KMS-11 (cell line): Measurements from ENCODE around the gene TEP1.

Source experiments
- H2AFZ ChIP-seq: fragments of 200-600 bp; sonication (generic); 2 replicates; pipeline ENCODE4 v1.6.1; 2016; ENCODE audit warnings: antibody characterized with exemption, mixed run types, low read depth
- H3K27ac ChIP-seq: fragments of 200-600 bp; sonication (generic); 2 replicates; pipeline ENCODE4 v1.6.1; 2016; ENCODE audit warnings: mild to moderate bottlenecking, mixed run types
- H3K27me3 ChIP-seq: fragments of 200-600 bp; sonication (generic); 2 replicates; pipeline ENCODE4 v1.6.1; 2017; ENCODE audit warnings: mild to moderate bottlenecking, low read depth, mixed run types, moderate library complexity; ENCODE audit not compliant: insufficient read depth
- H3K36me3 ChIP-seq: fragments of 200-600 bp; sonication (generic); 2 replicates; pipeline ENCODE4 v1.6.1; 2017; ENCODE audit warnings: mild to moderate bottlenecking, mixed run types; ENCODE audit not compliant: insufficient read depth
- H3K4me1 ChIP-seq: fragments of 200-600 bp; sonication (generic); 2 replicates; pipeline ENCODE4 v1.6.1; 2016; ENCODE audit warnings: mild to moderate bottlenecking, low read depth, mixed run types; ENCODE audit not compliant: poor library complexity, severe bottlenecking
- H3K4me2 ChIP-seq: fragments of 200-600 bp; sonication (generic); 2 replicates; pipeline ENCODE4 v1.7.0; 2016; ENCODE audit warnings: mild to moderate bottlenecking, mixed run types
- H3K4me3 ChIP-seq: fragments of 200-600 bp; sonication (generic); IDR thresholded peaks from 2 replicates; pipeline ENCODE4 v1.6.1; 2017; ENCODE audit warnings: low read depth, low read length, mixed read lengths; ENCODE audit not compliant: insufficient read depth
- H3K79me2 ChIP-seq: fragments of 200-600 bp; sonication (generic); 2 replicates; pipeline ENCODE4 v1.6.1; 2016; ENCODE audit warnings: low read depth, mixed run types; ENCODE audit not compliant: insufficient read depth
- H3K9ac ChIP-seq: fragments of 200-600 bp; sonication (generic); 2 replicates; pipeline ENCODE4 v1.6.1; 2016; ENCODE audit warnings: mild to moderate bottlenecking, mixed run types
- H4K20me1 ChIP-seq: fragments of 200-600 bp; sonication (generic); 2 replicates; pipeline ENCODE4 v1.6.1; 2016; ENCODE audit warnings: mild to moderate bottlenecking, mixed run types; ENCODE audit not compliant: insufficient read depth
- CTCF ChIP-seq: fragments of 200-600 bp; sonication (generic); conservative IDR thresholded peaks from 2 replicates; pipeline ENCODE4 v1.6.1; 2017; ENCODE audit warnings: low read depth, mild to moderate bottlenecking, antibody characterized with exemption, low read length, moderate library complexity, mixed read lengths

The TEP1 gene

GRCh38 chr14:20440882-20441281, 27.6 kb upstream of the TEP1 start:
- H3K4me2 ChIP-seq: no peak overlapping the region
- H3K27ac ChIP-seq: no peak overlapping the region
- no peaks in the 10 kb centered on the region for H3K4me1 ChIP-seq
- no peak overlapping the region for H2AFZ ChIP-seq
- H4K20me1 ChIP-seq: no peaks in the 10 kb centered on the region
- H3K4me3 ChIP-seq: no peak overlapping the region
- no peak for TF ChIP-seq CTCF
- H3K79me2 ChIP-seq: no peaks in the 10 kb centered on the region
- no peaks in the 10 kb centered on the region for H3K36me3 ChIP-seq
- no peaks in the 10 kb centered on the region for H3K27me3 ChIP-seq
- no peak overlapping the region for H3K9ac ChIP-seq

GRCh38 chr14:20440465-20440864, 27.2 kb upstream of the TEP1 start:
- H3K4me1 ChIP-seq: no peaks in the 10 kb centered on the region
- no peak overlapping the region for H2AFZ ChIP-seq
- H3K4me2 ChIP-seq: no peak overlapping the region
- no peak for TF ChIP-seq CTCF
- no peaks in the 10 kb centered on the region for H3K36me3 ChIP-seq
- no peaks in the 10 kb centered on the region for H3K79me2 ChIP-seq
- no peaks in the 10 kb centered on the region for H4K20me1 ChIP-seq
- H3K27ac ChIP-seq: no peak overlapping the region
- H3K9ac ChIP-seq: no peak overlapping the region
- H3K27me3 ChIP-seq: no peaks in the 10 kb centered on the region
- H3K4me3 ChIP-seq: no peak overlapping the region

- Histone ChIP-seq H3K79me2 (no peaks in the 10 kb centered on the region), H3K4me1 (no peaks in the 10 kb centered on the region), H3K9ac (no peak overlapping the region), H4K20me1 (no peaks in the 10 kb centered on the region), H3K36me3 (no peaks in the 10 kb centered on the region), H2AFZ (no peak overlapping the region), H3K27ac (no peak overlapping the region), H3K27me3 (no peaks in the 10 kb centered on the region), H3K4me2 (no peak overlapping the region), H3K4me3 (no peak overlapping the region)
- TF ChIP-seq CTCF: no peak
Observed at GRCh38 chr14:20438664-20439063, 25.4 kb upstream of the TEP1 start.

- Histone ChIP-seq H3K79me2 (no peaks in the 10 kb centered on the region), H3K4me3 (no peak overlapping the region), H3K27me3 (no peaks in the 10 kb centered on the region), H3K9ac (no peak overlapping the region), H3K4me1 (no peaks in the 10 kb centered on the region), H2AFZ (no peak overlapping the region), H3K36me3 (no peaks in the 10 kb centered on the region), H4K20me1 (no peaks in the 10 kb centered on the region), H3K27ac (no peak overlapping the region), H3K4me2 (no peak overlapping the region)
- TF ChIP-seq CTCF: no peak
Observed at GRCh38 chr14:20436363-20436755, 23.1 kb upstream of the TEP1 start.
